Measurements from ENCODE around the gene ZNF800. TPM values are rescaled to one million over a fixed set of nuclear protein-coding genes. Genes with fewer than 3 reads are reported as not detected.

Gene ZNF800
- total RNA-seq, 2 donors from 2014 or later: 43.6 to 45.9 TPM

GRCh38 chr7:127419196-127419595 lies 26.7 kb upstream of the ZNF800 start:
- Histone ChIP-seq H3K27me3 (replicated peaks; ENCODE audit: insufficient read depth) (no peaks in the 10 kb centered on the region), H3K9me3 (no peaks in the 10 kb centered on the region), H3K4me1 (ENCODE audit: control insufficient read depth in 1 of 2, low read depth in 2 of 2) (no peaks in the 10 kb centered on the region), H3K27ac (no peak overlapping the region), H3K4me3 (no peak overlapping the region), H3K36me3 (no peaks in the 10 kb centered on the region)
- no peak for TF ChIP-seq CTCF (IDR thresholded peaks at IDR 0.05)
- no peak for ATAC-seq (ENCODE audit: insufficient number of reproducible peaks, low FRiP score, low read depth)
- DNase-seq (ENCODE audit: low spot score): no peak

GRCh38 chr7:127418459-127418858 lies 26.0 kb upstream of the ZNF800 start:
- no peaks in the 10 kb centered on the region for H3K9me3 ChIP-seq

GRCh38 chr7:127417346-127417745 lies 24.8 kb upstream of the ZNF800 start:
- Histone ChIP-seq H3K36me3 (no peaks in the 10 kb centered on the region), H3K4me3 (no peak overlapping the region), H3K4me1 (ENCODE audit: control insufficient read depth in 1 of 2, low read depth in 2 of 2) (no peaks in the 10 kb centered on the region), H3K27ac (no peak overlapping the region), H3K9me3 (no peaks in the 10 kb centered on the region), H3K27me3 (replicated peaks; ENCODE audit: insufficient read depth) (no peaks in the 10 kb centered on the region)
- TF ChIP-seq CTCF (IDR thresholded peaks at IDR 0.05): no peak
- ATAC-seq (ENCODE audit: insufficient number of reproducible peaks, low FRiP score, low read depth) (no peak), DNase-seq (ENCODE audit: low spot score) (no peak)

More at GRCh38 chr7:127418459-127418858, 26.0 kb upstream of the ZNF800 start:
- no peak for DNase-seq (ENCODE audit: low spot score)
- no peak for TF ChIP-seq CTCF (IDR thresholded peaks at IDR 0.05)
- Histone ChIP-seq H3K4me3 (no peak overlapping the region), H3K36me3 (no peaks in the 10 kb centered on the region), H3K27me3 (replicated peaks; ENCODE audit: insufficient read depth) (no peaks in the 10 kb centered on the region), H3K4me1 (ENCODE audit: control insufficient read depth in 1 of 2, low read depth in 2 of 2) (no peaks in the 10 kb centered on the region), H3K27ac (no peak overlapping the region)
- ATAC-seq (ENCODE audit: insufficient number of reproducible peaks, low FRiP score, low read depth): no peak

- no peak overlapping the region for H3K4me3 ChIP-seq
- H3K4me1 ChIP-seq (ENCODE audit: control insufficient read depth in 1 of 2, low read depth in 2 of 2): no peaks in the 10 kb centered on the region
- DNase-seq (ENCODE audit: low spot score): no peak
- no peak overlapping the region for H3K27ac ChIP-seq
- H3K9me3 ChIP-seq: no peaks in the 10 kb centered on the region
- no peaks in the 10 kb centered on the region for H3K36me3 ChIP-seq
- no peak for TF ChIP-seq CTCF (IDR thresholded peaks at IDR 0.05)
- ATAC-seq (ENCODE audit: insufficient number of reproducible peaks, low FRiP score, low read depth): no peak
- H3K27me3 ChIP-seq (replicated peaks; ENCODE audit: insufficient read depth): no peaks in the 10 kb centered on the region
Observed at GRCh38 chr7:127415060-127415742, 22.7 kb upstream of the ZNF800 start.

- ATAC-seq (ENCODE audit: insufficient number of reproducible peaks, low FRiP score, low read depth): no peak
- H3K27me3 ChIP-seq (replicated peaks; ENCODE audit: insufficient read depth): no peaks in the 10 kb centered on the region
- no peak for DNase-seq (ENCODE audit: low spot score)
- H3K9me3 ChIP-seq: no peaks in the 10 kb centered on the region
- H3K36me3 ChIP-seq: no peaks in the 10 kb centered on the region
- no peak overlapping the region for H3K27ac ChIP-seq
- H3K4me3 ChIP-seq: no peak overlapping the region
- TF ChIP-seq CTCF (IDR thresholded peaks at IDR 0.05): no peak
- H3K4me1 ChIP-seq (ENCODE audit: control insufficient read depth in 1 of 2, low read depth in 2 of 2): no peaks in the 10 kb centered on the region
Observed at GRCh38 chr7:127413962-127414361, 21.5 kb upstream of the ZNF800 start.
